Progenitor cell of endocrine pancreas (in vitro differentiated cells): ENCODE measurements around the gene PLPPR4. TPM values are rescaled to one million over a fixed set of nuclear protein-coding genes. Genes with fewer than 3 reads are reported as not detected.
A peak's percentile ranks its signal among the peaks of the same experiment; 100 is the strongest.

Experiments used
- DNase-seq: peaks from one replicate; pipeline ENCODE4 v3.0.0; 2021; ENCODE audit warnings: low spot score; ENCODE audit not compliant: unreplicated experiment
- H3K27ac Mint-ChIP-seq: 2 replicates; pipeline ENCODE4 v1.8.0; 2021; ENCODE audit warnings: mild to moderate bottlenecking, moderate library complexity, mixed read lengths
- H3K27me3 Mint-ChIP-seq: 2 replicates; pipeline ENCODE4 v1.8.0; 2021; ENCODE audit warnings: mixed read lengths
- H3K36me3 Mint-ChIP-seq: 2 replicates; pipeline ENCODE4 v1.8.0; 2022; ENCODE audit warnings: mixed read lengths; ENCODE audit not compliant: insufficient read depth
- H3K4me1 Mint-ChIP-seq: 2 replicates; pipeline ENCODE4 v1.8.0; 2021; ENCODE audit warnings: low read depth, mixed read lengths
- H3K4me3 Mint-ChIP-seq: 2 replicates; pipeline ENCODE4 v1.8.0; 2021; ENCODE audit warnings: low read depth, mild to moderate bottlenecking, moderate library complexity, mixed read lengths
- H3K9me3 Mint-ChIP-seq: 2 replicates; pipeline ENCODE4 v1.8.0; 2021; ENCODE audit warnings: low read depth, mixed read lengths
- CTCF ChIP-seq: fragments of 200-600 bp; sonication (generic); IDR thresholded peaks from one replicate; pipeline ENCODE4 v1.5.0; 2021; ENCODE audit warnings: antibody characterized with exemption, mild to moderate bottlenecking; ENCODE audit not compliant: unreplicated experiment
- long read RNA-seq: library from polyadenylated mRNA; unstranded; transcript quantifications from one replicate; pipeline ENCODE4 v2.0.0, GENCODE V29; 2020
- total RNA-seq: library from RNA; stranded (reverse); gene quantifications from 2 replicates; pipeline ENCODE4 v1.2.1, GENCODE V29; 2021

Gene PLPPR4
- 0.31 and 0.47 TPM in 2 replicates for total RNA-seq
- long read RNA-seq, full-length matches to known transcripts: 1 of 1 reads
- long read RNA-seq, partial matches to known transcripts: 0 of 1 reads
- long read RNA-seq, other reads (novel, unspliced or antisense): 0 of 1 reads

GRCh38 chr1:99264201-99265021 lies at the start of gene PLPPR4:
Gene PLPPR4, plus strand, starts transcription at chr1:99264492. Its CDS starts 102 bp downstream, at chr1:99264594.
- Mint-ChIP-seq H3K4me1 (peaks cover 2% of the 10 kb centered on the region), H3K36me3 (no peaks in the 10 kb centered on the region), H3K4me3 (peak within 1 kb of the TSS; percentile 81), H3K27me3 (peaks cover 62% of the 10 kb centered on the region), H3K27ac (peak within 1 kb of the TSS; percentile 52), H3K9me3 (no peaks in the 10 kb centered on the region)
- TF ChIP-seq CTCF: no peak
- peak; percentile 58 for DNase-seq

- H3K27ac Mint-ChIP-seq: no peak overlapping the region
- H3K4me3 Mint-ChIP-seq: no peak overlapping the region
- H3K4me1 Mint-ChIP-seq: no peaks in the 10 kb centered on the region
- no peaks in the 10 kb centered on the region for H3K36me3 Mint-ChIP-seq
- peaks cover 28% of the 10 kb centered on the region for H3K27me3 Mint-ChIP-seq
- TF ChIP-seq CTCF: no peak
- DNase-seq: no peak
- H3K9me3 Mint-ChIP-seq: peaks cover 11% of the 10 kb centered on the region
Measured at GRCh38 chr1:99216956-99217355, 47.3 kb upstream of the PLPPR4 start.

- Mint-ChIP-seq H3K4me3 (no peak overlapping the region), H3K27ac (no peak overlapping the region), H3K27me3 (peaks cover 31% of the 10 kb centered on the region), H3K36me3 (no peaks in the 10 kb centered on the region), H3K4me1 (no peaks in the 10 kb centered on the region), H3K9me3 (peaks cover 11% of the 10 kb centered on the region)
- no peak for TF ChIP-seq CTCF
- DNase-seq: no peak
Measured at GRCh38 chr1:99217599-99217998, 46.7 kb upstream of the PLPPR4 start.

GRCh38 chr1:99218572-99218971 lies 45.7 kb upstream of the PLPPR4 start:
- no peak overlapping the region for H3K27ac Mint-ChIP-seq
- H3K9me3 Mint-ChIP-seq: peaks cover 11% of the 10 kb centered on the region
- peaks cover 38% of the 10 kb centered on the region for H3K27me3 Mint-ChIP-seq
- H3K4me1 Mint-ChIP-seq: no peaks in the 10 kb centered on the region
- H3K4me3 Mint-ChIP-seq: no peak overlapping the region
- no peak for DNase-seq
- TF ChIP-seq CTCF: no peak
- no peaks in the 10 kb centered on the region for H3K36me3 Mint-ChIP-seq

GRCh38 chr1:99218999-99219398 lies 45.3 kb upstream of the PLPPR4 start:
- Mint-ChIP-seq H3K9me3 (peaks cover 11% of the 10 kb centered on the region), H3K36me3 (no peaks in the 10 kb centered on the region), H3K4me1 (no peaks in the 10 kb centered on the region), H3K27me3 (peaks cover 38% of the 10 kb centered on the region), H3K4me3 (no peak overlapping the region), H3K27ac (no peak overlapping the region)
- no peak for TF ChIP-seq CTCF
- no peak for DNase-seq
